HG03442 (cell line): ENCODE data around the gene GID4.

ENCODE experiments used
- ATAC-seq: cut with Tn5 transposase; IDR thresholded peaks from one replicate; pipeline ENCODE4 v1.9.1; 2021; ENCODE audit warnings: mild to moderate bottlenecking, moderate library complexity; ENCODE audit not compliant: unreplicated experiment

Gene GID4

GRCh38 chr17:18094409-18094807 is 55.2 kb downstream of the GID4 start:
- ATAC-seq = no peak

GRCh38 chr17:18099516-18099915 is 60.3 kb downstream of the GID4 start:
- no peak for ATAC-seq

- no peak for ATAC-seq
Observed at GRCh38 chr17:18100616-18101015, 61.4 kb downstream of the GID4 start.

- no peak for ATAC-seq
Observed at GRCh38 chr17:18101828-18102227, 62.6 kb downstream of the GID4 start.

- no peak for ATAC-seq
Observed at GRCh38 chr17:18102640-18103039, 63.4 kb downstream of the GID4 start.

- ATAC-seq = no peak
Observed at GRCh38 chr17:18105027-18105426, 65.8 kb downstream of the GID4 start.

- ATAC-seq = no peak
Observed at GRCh38 chr17:18105595-18105994, 66.4 kb downstream of the GID4 start.

- ATAC-seq = no peak
Observed at GRCh38 chr17:18106211-18106610, 67.0 kb downstream of the GID4 start.

- ATAC-seq = no peak
Observed at GRCh38 chr17:18107061-18107790, 68.0 kb downstream of the GID4 start.

- no peak for ATAC-seq
Observed at GRCh38 chr17:18107971-18108370, 68.8 kb downstream of the GID4 start.

- no peak for ATAC-seq
Observed at GRCh38 chr17:18108401-18109312, 69.4 kb downstream of the GID4 start, which contains the start of gene MYO15A. Gene MYO15A, plus strand, starts transcription at chr17:18108756. Its CDS starts 10,045 bp downstream, at chr17:18118801.

GRCh38 chr17:18109935-18110485 is 70.8 kb downstream of the GID4 start:
- ATAC-seq = no peak

GRCh38 chr17:18110636-18111145 is 71.5 kb downstream of the GID4 start:
- no peak for ATAC-seq

GRCh38 chr17:18111330-18111971 is 72.2 kb downstream of the GID4 start:
- no peak for ATAC-seq

- no peak for ATAC-seq
Observed at GRCh38 chr17:18115517-18115916, 76.3 kb downstream of the GID4 start.

- ATAC-seq = no peak
Observed at GRCh38 chr17:18116078-18116477, 76.9 kb downstream of the GID4 start.

GRCh38 chr17:18117533-18117932 is 78.3 kb downstream of the GID4 start:
- no peak for ATAC-seq
